Stimulated activated CD4-positive, alpha-beta T cell treated with anti-CD3 and anti-CD28 coated beads, TNF-alpha, amount 100 ng/mL, for 24 hours (primary cell): ENCODE data around the gene ZNF280A.
"Not testable (repeated sequence)": the region's sequence is repeated elsewhere in the genome, so short reads cannot be mapped to it uniquely, and the experiment has no call there.

Experiments used
- DNase-seq, 3 experiments: peaks; one replicate each; pipeline ENCODE4 v3.0.0-alpha.2; 2020; ENCODE audit warnings: low read depth in 3 of 3

ZNF280A gene

GRCh38 chr22:22545084-22545483 is 25.0 kb upstream of the ZNF280A start:
- no peak for DNase-seq

GRCh38 chr22:22538226-22538989 is 18.3 kb upstream of the ZNF280A start:
- no peak for DNase-seq

DNA sequence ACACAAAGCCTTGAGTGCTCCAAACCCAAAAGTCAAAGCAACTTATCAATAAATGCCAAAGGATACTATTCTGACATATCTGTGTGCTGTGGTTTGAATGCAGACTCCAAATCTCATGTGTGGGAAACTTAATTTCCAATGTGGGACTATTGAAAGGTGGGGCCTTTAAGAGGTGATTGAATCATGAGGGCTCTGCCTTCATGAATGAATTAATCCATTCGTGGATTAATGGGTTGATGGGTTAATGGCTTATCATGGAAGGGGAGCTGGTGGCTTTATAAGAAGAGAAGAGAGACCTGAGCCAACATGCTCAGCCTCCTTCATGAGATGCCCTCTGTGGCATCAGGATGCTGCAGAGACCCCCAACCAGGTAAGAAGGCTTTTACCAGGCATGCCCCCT is 16.8 kb upstream of the ZNF280A start:
- DNase-seq = no peak

- DNase-seq = no peak
Measured at GRCh38 chr22:22536515-22536914, 16.4 kb upstream of the ZNF280A start.

DNA sequence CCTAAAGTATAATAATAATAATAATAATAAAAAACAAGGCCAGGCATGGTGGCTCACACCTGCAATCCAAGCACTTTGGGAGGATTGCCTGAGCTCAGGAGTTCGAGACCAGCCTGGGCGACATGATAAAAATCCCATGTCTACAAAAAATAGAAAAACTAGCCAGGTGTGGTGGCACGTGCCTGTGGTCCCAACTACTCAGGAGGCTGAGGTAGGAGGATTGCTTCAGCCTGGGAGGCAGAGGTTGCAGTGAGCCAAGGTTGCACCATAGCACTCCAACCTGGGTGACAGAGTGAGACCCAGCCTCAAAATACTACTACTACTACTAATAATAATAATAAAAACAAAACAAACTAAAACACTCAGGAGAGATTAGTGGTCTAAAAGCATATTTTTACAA is 15.6 kb upstream of the ZNF280A start:
- DNase-seq = no peak

DNA sequence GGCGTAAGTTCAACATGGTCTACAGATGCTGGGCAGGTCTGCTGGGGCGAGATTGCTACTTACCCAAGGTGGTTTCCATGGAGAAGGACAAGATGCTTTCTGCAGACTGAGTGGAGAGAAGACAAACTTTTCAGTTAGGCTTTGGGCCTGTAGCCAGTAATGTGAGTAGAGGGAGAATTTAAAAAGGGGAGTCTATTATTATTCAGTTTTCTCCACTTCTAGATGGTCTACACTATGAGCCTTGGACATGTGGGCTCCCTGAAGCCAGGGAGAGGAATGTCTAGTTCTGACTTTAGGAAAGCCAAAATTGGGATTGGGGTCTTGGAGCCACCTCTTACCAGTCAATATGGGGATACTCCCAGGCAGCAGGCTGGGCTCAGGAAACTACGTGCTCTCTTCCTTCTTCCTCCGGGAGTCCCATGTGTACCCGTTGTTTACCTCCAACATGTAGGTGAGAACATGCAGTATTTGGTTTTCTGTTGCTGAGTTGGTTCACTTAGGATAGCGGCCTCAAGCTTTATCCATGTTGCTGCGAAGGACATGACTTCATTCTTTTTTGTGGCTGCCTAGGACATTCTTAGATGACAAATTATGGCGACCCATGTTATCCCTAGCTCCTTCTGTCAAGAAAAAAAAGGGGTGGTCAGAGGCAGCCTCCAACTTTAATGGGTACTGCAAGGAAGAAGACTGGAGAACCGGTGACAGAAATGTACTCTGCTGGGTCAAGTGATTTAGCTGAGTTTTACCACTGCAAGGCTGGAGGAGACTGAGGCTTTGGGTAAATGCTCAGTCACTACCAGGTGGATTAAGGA is 14.7 kb upstream of the ZNF280A start:
- DNase-seq = no peak

- no peak for DNase-seq
Measured at GRCh38 chr22:22533863-22534262, 13.8 kb upstream of the ZNF280A start.

GRCh38 chr22:22533417-22533816 is 13.3 kb upstream of the ZNF280A start:
- DNase-seq = no peak

DNA sequence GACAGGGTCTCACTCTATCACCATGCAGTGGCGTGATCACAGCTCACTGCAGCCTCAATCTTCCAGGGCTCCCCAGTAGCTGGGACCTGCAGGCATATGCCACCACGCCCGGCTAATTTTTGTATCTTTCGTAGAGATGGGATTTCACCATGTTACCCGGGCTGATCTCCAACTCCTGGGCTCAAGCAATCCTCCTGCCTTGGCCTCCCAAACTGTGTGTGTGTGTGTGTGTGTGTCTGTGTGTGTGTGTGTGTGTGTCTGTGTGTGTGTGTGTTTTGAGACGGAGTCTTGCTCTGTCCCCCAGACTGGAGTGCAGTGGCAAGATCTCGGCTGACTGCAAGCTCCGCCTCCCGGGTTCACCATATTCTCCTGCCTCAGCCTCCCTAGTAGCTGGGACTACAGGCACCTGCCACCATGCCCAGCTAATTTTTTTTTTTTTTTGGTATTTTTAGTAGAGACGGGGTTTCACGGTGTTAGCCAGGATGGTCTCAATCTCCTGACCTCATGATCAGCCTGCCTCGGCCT is 12.5 kb upstream of the ZNF280A start:
- DNase-seq = not testable (repeated sequence)

DNA sequence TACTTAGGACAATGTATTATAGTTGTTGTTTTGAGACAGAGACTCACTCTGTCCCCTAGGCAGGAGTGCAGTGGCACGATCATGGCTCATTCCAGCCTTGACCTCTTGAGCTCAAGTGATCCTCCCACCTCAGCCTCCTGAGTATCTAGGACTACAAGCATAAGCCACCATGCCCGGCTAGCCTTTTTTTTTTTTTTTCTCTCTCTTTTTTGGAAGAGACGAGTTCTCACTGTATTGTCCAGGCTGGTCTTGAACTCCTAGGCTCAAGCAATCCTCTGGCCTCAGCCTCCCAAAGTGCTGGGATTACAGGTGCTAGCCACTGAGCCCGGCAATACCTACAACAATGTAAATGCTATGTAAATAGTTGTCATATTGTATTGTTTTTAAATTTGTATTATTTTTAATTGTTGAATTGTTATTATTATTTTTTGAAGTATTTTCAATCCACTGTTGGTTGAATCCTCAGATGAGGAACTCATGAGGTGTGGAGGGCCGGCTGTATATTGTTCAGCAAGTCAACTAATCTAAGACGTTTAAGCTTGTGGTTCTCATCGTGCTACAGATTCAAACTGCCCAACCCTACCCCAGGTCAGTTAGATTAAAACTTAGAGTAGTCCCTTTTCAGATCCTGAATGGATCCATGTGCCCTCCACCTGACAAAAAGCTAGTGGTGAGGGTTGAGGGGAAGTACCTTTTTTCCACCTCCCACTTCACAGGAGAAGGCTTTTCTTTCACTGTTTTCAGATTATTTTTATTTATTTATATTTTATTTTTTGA is 11.9 kb upstream of the ZNF280A start:
- no peak for DNase-seq

- no peak for DNase-seq
Measured at GRCh38 chr22:22528780-22529179, 8.7 kb upstream of the ZNF280A start.

- no peak for DNase-seq
Measured at GRCh38 chr22:22527312-22527711, 7.2 kb upstream of the ZNF280A start.

DNA sequence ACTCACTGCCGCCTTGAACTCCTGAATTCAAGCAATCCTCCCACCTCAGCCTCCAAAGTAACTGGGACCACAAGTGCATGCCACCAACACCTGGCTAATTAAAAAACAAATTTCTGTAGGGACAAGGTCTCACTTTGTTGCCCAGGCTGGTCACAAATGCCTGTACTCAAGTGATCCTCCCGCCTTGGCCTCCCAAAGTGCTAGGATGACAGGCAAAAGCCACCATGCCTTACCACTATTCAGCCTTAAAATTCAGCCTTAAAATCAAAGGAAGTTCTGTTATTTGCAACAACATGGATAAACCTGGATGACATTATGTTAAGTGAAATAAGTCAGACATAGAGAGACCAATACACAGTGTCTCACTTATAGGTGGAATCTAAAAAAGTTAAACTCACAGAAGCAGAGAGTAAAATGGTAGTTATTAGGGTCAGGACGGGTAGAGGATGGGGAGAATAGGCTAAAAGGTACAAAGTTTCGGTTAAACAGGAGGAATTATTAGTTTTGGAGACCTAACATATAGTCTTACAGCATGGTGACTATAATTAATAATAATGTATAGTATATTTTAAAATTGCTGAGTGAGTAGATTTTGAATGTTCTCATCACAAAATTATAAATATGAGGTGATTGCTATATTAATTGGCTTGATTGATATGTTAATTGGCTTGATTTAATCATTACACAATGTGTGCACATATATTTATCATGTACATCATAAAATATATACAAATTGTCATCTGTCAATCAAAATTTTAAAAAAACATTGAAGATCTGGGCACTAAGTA is 6.2 kb upstream of the ZNF280A start:
- no peak for DNase-seq

GRCh38 chr22:22523494-22523893 is 3.4 kb upstream of the ZNF280A start:
- no peak for DNase-seq

GRCh38 chr22:22521631-22522030 is 1.6 kb upstream of the ZNF280A start:
- DNase-seq = no peak

DNA sequence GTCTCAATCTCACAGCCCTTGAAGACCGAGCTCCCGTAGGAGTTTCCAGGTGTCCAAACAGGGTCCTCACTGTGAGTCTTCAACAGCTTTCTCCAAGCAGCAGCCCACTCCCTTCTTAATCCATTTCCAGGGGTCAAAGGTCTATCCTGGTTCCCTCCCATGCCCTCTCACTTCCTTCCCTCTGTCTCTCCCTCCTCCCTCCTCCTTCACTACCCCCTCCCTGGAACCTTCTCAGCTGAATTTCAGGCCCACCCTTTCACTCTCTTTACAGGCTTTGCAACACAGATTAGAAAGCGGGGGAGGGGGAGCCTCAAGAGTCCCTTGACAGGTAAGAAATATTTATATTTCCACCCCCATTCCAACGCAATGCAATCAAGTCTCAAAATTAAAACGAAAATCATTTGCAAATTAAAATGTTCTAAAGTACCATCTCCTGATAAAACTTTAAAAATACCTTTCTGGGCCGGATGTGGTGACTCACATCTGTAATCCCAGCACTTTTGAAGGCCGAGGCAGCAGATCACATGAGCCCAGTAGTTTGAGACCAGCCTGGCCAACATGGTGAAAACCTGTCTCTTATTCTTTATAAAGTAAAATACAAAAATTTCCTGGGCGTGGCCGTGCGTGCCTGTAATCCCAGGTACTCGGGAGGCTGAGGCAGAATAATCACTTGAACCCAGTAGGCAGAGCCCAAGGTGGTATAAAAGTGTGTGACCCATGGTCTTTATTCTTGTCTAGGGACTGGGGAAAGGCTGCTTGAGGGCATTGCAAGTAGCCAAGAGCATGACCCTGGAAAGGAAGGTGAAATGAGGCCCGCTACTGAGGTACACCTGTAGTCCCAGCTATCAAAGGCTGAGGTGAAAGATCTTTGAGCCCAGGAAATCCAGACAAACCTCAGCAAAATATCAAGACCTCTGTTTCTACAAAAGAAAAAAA is 865 bp upstream of the ZNF280A start:
- DNase-seq = no peak

DNA sequence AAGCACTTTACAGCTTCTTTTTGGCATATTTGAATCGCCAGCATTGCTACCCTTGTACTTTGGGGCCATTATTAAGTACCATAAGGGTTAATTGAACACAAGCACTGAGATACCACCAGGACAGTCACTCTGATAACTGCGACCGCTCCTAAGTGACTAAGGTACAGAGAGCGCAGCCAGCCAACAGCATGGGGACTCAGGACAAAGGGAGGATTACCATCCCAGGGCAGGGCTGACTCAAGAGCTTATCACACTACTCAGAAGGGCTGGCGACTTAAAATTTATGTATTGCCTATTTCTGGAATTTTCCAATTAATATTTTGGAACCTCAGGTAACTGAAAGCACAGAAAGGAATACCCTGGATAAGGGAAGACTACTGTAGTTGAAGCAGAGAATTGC is 479 bp downstream of the ZNF280A start:
- no peak for DNase-seq

DNA sequence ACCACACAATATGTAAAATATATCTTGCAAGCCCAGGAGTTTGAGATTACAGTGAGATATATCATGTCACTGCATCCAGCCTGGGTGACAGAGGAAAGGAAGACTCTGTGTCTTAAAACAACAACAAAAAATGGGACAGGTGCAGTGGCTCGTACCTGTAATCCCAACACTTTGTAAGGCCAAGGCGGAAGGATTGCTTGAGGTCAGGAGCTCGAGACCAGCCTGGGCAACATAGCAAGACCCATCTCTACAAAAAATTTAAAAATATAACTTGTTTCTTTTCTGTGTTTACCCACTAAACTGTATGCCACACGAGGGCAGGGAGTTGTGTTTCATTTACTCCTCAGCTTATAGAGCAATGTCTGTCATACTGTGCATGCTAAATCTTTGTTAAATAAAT is 3.1 kb downstream of the ZNF280A start:
- no peak for DNase-seq

- DNase-seq = no peak
Measured at GRCh38 chr22:22515890-22516289, 4.2 kb downstream of the ZNF280A start.

GRCh38 chr22:22514431-22514830 is 5.6 kb downstream of the ZNF280A start:
- DNase-seq = not testable (repeated sequence)
